GM23338 (cell line): ENCODE measurements around the gene MBD5. TPM values are rescaled to one million over a fixed set of nuclear protein-coding genes. Genes with fewer than 3 reads are reported as not detected.

ENCODE experiments used
- ATAC-seq: fragments of 200-7000 bp; cut with Tn5 transposase; 3 replicates; pipeline ENCODE4 v1.9.1; 2020
- DNase-seq: peaks from one replicate; pipeline ENCODE4 v3.0.0-alpha.2; 2015; ENCODE audit warnings: low spot score
- H2AFZ ChIP-seq: fragments of 200-600 bp; sonication (generic); 2 replicates; pipeline ENCODE4 v1.8.0; 2016; ENCODE audit warnings: antibody characterized with exemption, mild to moderate bottlenecking, moderate library complexity
- H3F3A ChIP-seq: fragments of 200-600 bp; sonication (generic); replicated peaks from 2 replicates; pipeline ENCODE4 v1.8.0; 2017; ENCODE audit warnings: antibody characterized with exemption, mixed run types, low read depth
- H3K27ac ChIP-seq: fragments of 200-600 bp; sonication (generic); 2 replicates; pipeline ENCODE4 v1.6.1; 2016; ENCODE audit warnings: low read depth
- H3K27me3 ChIP-seq: fragments of 200-600 bp; sonication (generic); 2 replicates; pipeline ENCODE4 v1.8.0; 2016; ENCODE audit warnings: mild to moderate bottlenecking, mixed run types, moderate library complexity; ENCODE audit not compliant: insufficient read depth
- H3K36me3 ChIP-seq: fragments of 200-600 bp; sonication (generic); 2 replicates; pipeline ENCODE4 v1.8.0; 2016; ENCODE audit warnings: mild to moderate bottlenecking; ENCODE audit not compliant: insufficient read depth
- H3K4me1 ChIP-seq: fragments of 200-600 bp; sonication (generic); 2 replicates; pipeline ENCODE4 v1.8.0; 2016; ENCODE audit warnings: mild to moderate bottlenecking, moderate library complexity; ENCODE audit not compliant: insufficient read depth
- H3K4me2 ChIP-seq: fragments of 200-600 bp; sonication (generic); 2 replicates; pipeline ENCODE4 v1.7.1; 2017; ENCODE audit warnings: mixed run types
- H3K4me3 ChIP-seq: fragments of 200-600 bp; sonication (generic); 2 replicates; pipeline ENCODE4 v1.6.1; 2016; ENCODE audit warnings: mixed run types
- H3K79me2 ChIP-seq: fragments of 200-600 bp; sonication (generic); replicated peaks from 2 replicates; pipeline ENCODE4 v1.8.0; 2017; ENCODE audit warnings: mild to moderate bottlenecking; ENCODE audit not compliant: insufficient read depth
- H3K9me2 ChIP-seq: fragments of 200-600 bp; sonication (generic); 2 replicates; pipeline ENCODE4 v1.8.0; 2017; ENCODE audit not compliant: insufficient read depth
- H4K20me1 ChIP-seq: fragments of 200-600 bp; sonication (generic); replicated peaks from 2 replicates; pipeline ENCODE4 v1.8.0; 2017; ENCODE audit warnings: mild to moderate bottlenecking; ENCODE audit not compliant: insufficient read depth
- H3K27ac Mint-ChIP-seq: 2 replicates; pipeline ENCODE4 v1.8.0; 2020; ENCODE audit warnings: inconsistent platforms, mild to moderate bottlenecking, moderate library complexity, mixed read lengths
- H3K27me3 Mint-ChIP-seq: 3 replicates; pipeline ENCODE4 v1.8.0; 2022; ENCODE audit warnings: low read depth, mild to moderate bottlenecking, moderate library complexity, mixed read lengths, inconsistent platforms; ENCODE audit not compliant: insufficient read depth, poor library complexity
- H3K36me3 Mint-ChIP-seq: 3 replicates; pipeline ENCODE4 v1.8.0; 2021; ENCODE audit warnings: low read depth, mild to moderate bottlenecking, inconsistent platforms, moderate library complexity, mixed read lengths
- H3K4me1 Mint-ChIP-seq: 3 replicates; pipeline ENCODE4 v1.8.0; 2020; ENCODE audit warnings: mild to moderate bottlenecking, inconsistent platforms, mixed read lengths
- H3K4me3 Mint-ChIP-seq: 3 replicates; pipeline ENCODE4 v1.8.0; 2021; ENCODE audit warnings: moderate library complexity, mild to moderate bottlenecking, inconsistent platforms, mixed read lengths
- H3K9me3 Mint-ChIP-seq: 3 replicates; pipeline ENCODE4 v1.8.0; 2020; ENCODE audit warnings: moderate library complexity, mild to moderate bottlenecking, inconsistent platforms, mixed read lengths
- EZH2phosphoT487 ChIP-seq: fragments of 200-600 bp; sonication (generic); IDR thresholded peaks from one replicate; pipeline ENCODE4 v1.8.1; 2018; ENCODE audit warnings: antibody characterized with exemption; ENCODE audit not compliant: unreplicated experiment
- REST ChIP-seq: IDR thresholded peaks from one replicate; pipeline ENCODE4 v1.6.1; 2018; ENCODE audit warnings: antibody characterized with exemption; ENCODE audit not compliant: unreplicated experiment
- STAT1 ChIP-seq: IDR thresholded peaks from one replicate; pipeline ENCODE4 v1.6.1; 2016; ENCODE audit warnings: antibody characterized with exemption; ENCODE audit not compliant: unreplicated experiment
- ZNF331 ChIP-seq: fragments of 250-450 bp; sonication (Bioruptor Pico); IDR thresholded peaks from 2 replicates; pipeline ENCODE4 v1.5.0; 2020; ENCODE audit warnings: low read depth, mild to moderate bottlenecking, moderate library complexity
- polyA plus RNA-seq: library from polyadenylated mRNA; unstranded; fragments of >200 nt; fragmentation: Nextera tagmentation; extraction: Ambion mirVana; gene quantifications from 2 replicates; pipeline ENCODE4 v1.2.1, GENCODE V29; 2016
- total RNA-seq: library from RNA; depleted of rRNA; stranded (reverse); fragments of >200 nt; shearing (Covaris generic); gene quantifications from 2 replicates; pipeline ENCODE4 v1.2.3, GENCODE V29; 2014
- TF ChIP-seq, protein P1 (sequence below), 2 experiments: fragments of 200-600 bp in 1 of 2; sonication (generic) in 1 of 2; conservative IDR thresholded peaks; 2 replicates each; pipeline versions ENCODE4 v1.5.1 to v1.6.1; 2016 to 2017; ENCODE audit warnings: antibody characterized with exemption in 2 of 2, low read depth in 2 of 2, mild to moderate bottlenecking in 2 of 2, moderate library complexity in 1 of 2

Gene MBD5
- total and polyA plus RNA-seq, 2 experiments from 2014 or later, result 16.2 to 23.1 TPM

DNA sequence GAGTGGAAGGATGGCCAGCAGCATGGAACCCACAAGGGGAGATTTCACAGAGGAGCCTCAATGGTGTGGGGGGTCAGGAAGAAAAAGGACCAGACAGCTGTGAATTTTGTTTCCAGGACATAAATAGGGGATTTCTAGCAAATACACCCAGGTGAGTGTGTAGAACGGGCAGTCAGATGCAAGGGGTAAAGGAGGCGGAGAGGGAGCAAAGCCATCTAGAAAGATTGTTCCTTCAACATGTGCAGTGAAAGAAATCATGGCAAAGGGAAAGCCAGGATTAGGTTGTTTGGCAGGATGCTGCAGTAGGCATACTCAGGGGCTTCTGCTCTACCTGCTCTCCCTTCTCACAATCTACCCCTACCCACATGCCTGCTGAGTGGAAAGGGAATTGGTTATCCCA, 504.2 kb downstream of the MBD5 start:
- Histone ChIP-seq H2AFZ (no peak overlapping the region), H4K20me1 (no peaks in the 10 kb centered on the region)

More for the DNA sequence above, 504.2 kb downstream of the MBD5 start:
- Histone ChIP-seq H3K27me3 (no peaks in the 10 kb centered on the region), H3F3A (no peaks in the 10 kb centered on the region), H3K4me3 (no peak overlapping the region), H3K9me2 (peaks cover 17% of the 10 kb centered on the region), H3K27ac (no peak overlapping the region), H3K4me1 (no peaks in the 10 kb centered on the region), H3K79me2 (no peaks in the 10 kb centered on the region), H3K4me2 (no peak overlapping the region), H3K36me3 (no peaks in the 10 kb centered on the region)
- no peaks in the 10 kb centered on the region for H3K9me3 Mint-ChIP-seq
- ATAC-seq (no peak), DNase-seq (no peak)
- no peaks in the 10 kb centered on the region for H3K27me3 Mint-ChIP-seq
- no peak overlapping the region for H3K4me3 Mint-ChIP-seq
- no peaks in the 10 kb centered on the region for H3K36me3 Mint-ChIP-seq
- peaks cover 10% of the 10 kb centered on the region for H3K4me1 Mint-ChIP-seq
- no peak for TF ChIP-seq ZNF331 (CRISPR knock-in tag)
- TF ChIP-seq REST, result no peak
- TF ChIP-seq STAT1, result no peak
- TF ChIP-seq, protein P1, sequence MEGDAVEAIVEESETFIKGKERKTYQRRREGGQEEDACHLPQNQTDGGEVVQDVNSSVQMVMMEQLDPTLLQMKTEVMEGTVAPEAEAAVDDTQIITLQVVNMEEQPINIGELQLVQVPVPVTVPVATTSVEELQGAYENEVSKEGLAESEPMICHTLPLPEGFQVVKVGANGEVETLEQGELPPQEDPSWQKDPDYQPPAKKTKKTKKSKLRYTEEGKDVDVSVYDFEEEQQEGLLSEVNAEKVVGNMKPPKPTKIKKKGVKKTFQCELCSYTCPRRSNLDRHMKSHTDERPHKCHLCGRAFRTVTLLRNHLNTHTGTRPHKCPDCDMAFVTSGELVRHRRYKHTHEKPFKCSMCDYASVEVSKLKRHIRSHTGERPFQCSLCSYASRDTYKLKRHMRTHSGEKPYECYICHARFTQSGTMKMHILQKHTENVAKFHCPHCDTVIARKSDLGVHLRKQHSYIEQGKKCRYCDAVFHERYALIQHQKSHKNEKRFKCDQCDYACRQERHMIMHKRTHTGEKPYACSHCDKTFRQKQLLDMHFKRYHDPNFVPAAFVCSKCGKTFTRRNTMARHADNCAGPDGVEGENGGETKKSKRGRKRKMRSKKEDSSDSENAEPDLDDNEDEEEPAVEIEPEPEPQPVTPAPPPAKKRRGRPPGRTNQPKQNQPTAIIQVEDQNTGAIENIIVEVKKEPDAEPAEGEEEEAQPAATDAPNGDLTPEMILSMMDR (conservative IDR thresholded peaks at IDR 0.05; ENCODE audit: low read depth in 2 of 2), result no peak
- no peak for TF ChIP-seq EZH2phosphoT487
- no peak overlapping the region for H3K27ac Mint-ChIP-seq
